B cell (primary cell): ENCODE measurements around the gene PHC2. TPM values are rescaled to one million over a fixed set of nuclear protein-coding genes. Genes with fewer than 3 reads are reported as not detected.

Experiments used
- ATAC-seq: fragments of 200-7000 bp; cut with Tn5 transposase; one replicate; pipeline ENCODE4 v1.10.0; 2021; ENCODE audit warnings: low read depth, mild to moderate bottlenecking, moderate number of reproducible peaks, moderate library complexity
- CTCF ChIA-PET: fragments of 350-600 bp; sonication (Branson Sonifier 250); formaldehyde crosslinking; loops from one replicate; lab custom pipeline; 2021; ENCODE audit warnings: antibody characterized with exemption, inconsistent platforms; lab: Charles Lee
- POLR2A ChIA-PET: fragments of 350-600 bp; sonication (Branson Sonifier 250); formaldehyde crosslinking; loops from one replicate; lab custom pipeline; 2021; ENCODE audit warnings: antibody characterized with exemption; lab: Charles Lee
- DNase-seq: peaks from one replicate; pipeline ENCODE4 v3.0.0; 2013
- H2AFZ ChIP-seq: 2 replicates; pipeline ENCODE4 v1.6.1; 2012; ENCODE audit warnings: mild to moderate bottlenecking, low read depth, low read length; ENCODE audit not compliant: insufficient read depth, poor library complexity, severe bottlenecking
- H3K27ac ChIP-seq, 2 donors: 1 replicate in 1 of 2; 2 replicates in 1 of 2; pipeline ENCODE4 v1.5.1; 2012 to 2013; ENCODE audit warnings: low read length in 2 of 2, mild to moderate bottlenecking in 2 of 2, moderate library complexity in 1 of 2
- H3K27me3 ChIP-seq, 4 experiments: fragments of 200-600 bp in 1 of 4; sonication (generic) in 1 of 4; replicated peaks in 1 of 4; 1 replicate in 2 of 4; 2 replicates in 2 of 4; pipeline versions ENCODE4 v1.6.1 to v1.7.0; 2013 to 2016; ENCODE audit warnings: low read length in 3 of 4, mild to moderate bottlenecking in 2 of 4, mixed read lengths in 1 of 4, moderate library complexity in 1 of 4; ENCODE audit not compliant: insufficient read depth in 4 of 4, control insufficient read depth in 3 of 4; ENCODE audit errors: control extremely low read depth in 1 of 4
- H3K36me3 ChIP-seq, 2 experiments: replicated peaks in 1 of 2; 1 replicate in 1 of 2; 2 replicates in 1 of 2; pipeline versions ENCODE4 v1.6.1 to v1.7.1; 2013; ENCODE audit warnings: low read length in 1 of 2; ENCODE audit not compliant: insufficient read depth in 2 of 2, control insufficient read depth in 1 of 2; ENCODE audit errors: control extremely low read depth in 1 of 2, extremely low read depth in 1 of 2
- H3K4me1 ChIP-seq, 2 donors: fragments of 200-600 bp in 1 of 2; sonication (generic) in 1 of 2; 1 replicate in 1 of 2; 2 replicates in 1 of 2; pipeline versions ENCODE4 v1.5.1 to v1.6.1; 2013 to 2017; ENCODE audit warnings: low read length in 2 of 2; ENCODE audit not compliant: control insufficient read depth in 2 of 2, insufficient read depth in 2 of 2
- H3K4me2 ChIP-seq: replicated peaks from 2 replicates; pipeline ENCODE3; 2012; ENCODE audit warnings: mild to moderate bottlenecking, low read depth, low read length; ENCODE audit not compliant: poor library complexity, severe bottlenecking
- H3K4me3 ChIP-seq, 5 experiments: fragments of 200-600 bp in 1 of 5; sonication (generic) in 1 of 5; 1 replicate in 3 of 5; 2 replicates in 2 of 5; pipeline versions ENCODE4 v1.5.1 to v1.7.0; 2011 to 2016; ENCODE audit warnings: low read length in 4 of 5, mild to moderate bottlenecking in 4 of 5, low read depth in 2 of 5, control low read depth in 1 of 5, moderate library complexity in 1 of 5; ENCODE audit not compliant: insufficient read depth in 1 of 5; ENCODE audit errors: control extremely low read depth in 1 of 5, extremely low read depth in 1 of 5
- H3K79me2 ChIP-seq: fragments of 200-600 bp; sonication (generic); one replicate; pipeline ENCODE4 v1.6.0; 2016; ENCODE audit warnings: low read length; ENCODE audit not compliant: control insufficient read depth, insufficient read depth
- H3K9ac ChIP-seq: fragments of 200-600 bp; sonication (generic); 2 replicates; pipeline ENCODE4 v1.6.1; 2017; ENCODE audit warnings: mild to moderate bottlenecking, low read length, moderate library complexity
- H3K9me3 ChIP-seq, 3 donors: one replicate each; pipeline versions ENCODE4 v1.6.1 to v1.7.1; 2013; ENCODE audit warnings: low read length in 2 of 3; ENCODE audit not compliant: control insufficient read depth in 2 of 3, insufficient read depth in 1 of 3; ENCODE audit errors: control extremely low read depth in 1 of 3
- H4K20me1 ChIP-seq: 2 replicates; pipeline ENCODE4 v1.6.0; 2012; ENCODE audit warnings: mild to moderate bottlenecking, low read length; ENCODE audit not compliant: insufficient read depth, control insufficient read depth, poor library complexity, severe bottlenecking
- H3K27ac Mint-ChIP-seq: one replicate; pipeline ENCODE4 v1.8.0; 2021; ENCODE audit warnings: mixed read lengths
- H3K27me3 Mint-ChIP-seq: one replicate; pipeline ENCODE4 v1.8.0; 2021; ENCODE audit warnings: mixed read lengths
- H3K4me1 Mint-ChIP-seq: one replicate; pipeline ENCODE4 v1.8.0; 2021; ENCODE audit warnings: mixed read lengths
- H3K4me3 Mint-ChIP-seq: one replicate; pipeline ENCODE4 v1.8.0; 2021; ENCODE audit warnings: mixed read lengths
- H3K9me3 Mint-ChIP-seq: one replicate; pipeline ENCODE4 v1.8.0; 2022; ENCODE audit warnings: mixed read lengths; ENCODE audit not compliant: insufficient read depth
- CTCF ChIP-seq: fragments of 200-600 bp; IDR thresholded peaks from one replicate; pipeline ENCODE4 v1.8.0; 2022; ENCODE audit warnings: antibody characterized with exemption, mild to moderate bottlenecking
- EZH2 ChIP-seq: IDR thresholded peaks from 2 replicates; pipeline ENCODE4 v1.6.1; 2012; ENCODE audit warnings: borderline replicate concordance, low read depth, mild to moderate bottlenecking, moderate library complexity, low read length; ENCODE audit not compliant: insufficient read depth, poor library complexity, severe bottlenecking
- WGBS: methylation state at CpG from one replicate; pipeline ENCODE4 v1.1.5; 2013; ENCODE audit warnings: missing lambda C conversion rate; ENCODE audit not compliant: insufficient coverage; 5-methylcytosine and 5-hydroxymethylcytosine counted together
- intact Hi-C: fragments of 100-400 bp; cut with micrococcal nuclease; formaldehyde crosslinking; loops from one replicate; pipeline ENCODE4 v1.10.0; 2022
- polyA plus RNA-seq: library from polyadenylated mRNA; depleted of rRNA; stranded (reverse); fragments of >200 nt; gene quantifications from 2 replicates; pipeline ENCODE4 v1.2.3, GENCODE V29; 2012
- total RNA-seq, 2 donors: library from RNA; stranded (reverse); fragments of 120-200 nt in 1 of 2; gene quantifications; 1 replicate in 1 of 2; 2 replicates in 1 of 2; pipeline versions ENCODE4 v1.2.3 to v1.2.4, GENCODE V29; 2013 to 2022

The PHC2 gene
- total and polyA plus RNA-seq, 2 donors (not counting 1 experiment from before 2014, with no cell fraction given) = 23.1 to 23.4 TPM

- CTCF ChIA-PET = no interaction called here
- no peak overlapping the region for H3K4me3 ChIP-seq
Measured at GRCh38 chr1:33343539-33343938, 87.4 kb downstream of the PHC2 start.

More at GRCh38 chr1:33343539-33343938, 87.4 kb downstream of the PHC2 start:
- TF ChIP-seq CTCF (no peak), EZH2 (no peak)
- no peaks in the 10 kb centered on the region for H3K27me3 Mint-ChIP-seq
- 95% methylated on average over 4 of the region's 5 CpGs for WGBS
- H3K27me3 ChIP-seq = no peaks in the 10 kb centered on the region
- H3K27ac ChIP-seq = no peak overlapping the region
- H3K4me2 ChIP-seq = no peak overlapping the region
- peaks cover 73% of the 10 kb centered on the region for H4K20me1 ChIP-seq
- H3K27ac Mint-ChIP-seq = no peak overlapping the region
- ATAC-seq (no peak), DNase-seq (no peak)
- H3K9me3 Mint-ChIP-seq = no peaks in the 10 kb centered on the region
- POLR2A ChIA-PET = no interaction called here
- H3K36me3 ChIP-seq = peaks cover 0 to 6% of the 10 kb centered on the region in 2 experiments
- no peak overlapping the region for H2AFZ ChIP-seq
- peaks cover 46% of the 10 kb centered on the region for H3K4me1 Mint-ChIP-seq
- no peaks in the 10 kb centered on the region for H3K9me3 ChIP-seq
- intact Hi-C loops = no loop called here
- H3K9ac ChIP-seq = no peak overlapping the region
- H3K4me3 Mint-ChIP-seq = no peak overlapping the region
- H3K79me2 ChIP-seq = peaks cover 91% of the 10 kb centered on the region
- peaks cover 19% of the 10 kb centered on the region in 2 donors for H3K4me1 ChIP-seq
